Neural progenitor cell (in vitro differentiated cells): ENCODE results near the gene AGO3. TPM values are rescaled to one million over a fixed set of nuclear protein-coding genes. Genes with fewer than 3 reads are reported as not detected.
A peak's percentile ranks its signal among the peaks of the same experiment; 100 is the strongest.

ENCODE experiments used
- DNase-seq: peaks from one replicate; pipeline ENCODE4 v3.0.0-alpha.2; 2016; ENCODE audit warnings: low spot score
- H2AFZ ChIP-seq: fragments of 200-600 bp; sonication (generic); replicated peaks from 2 replicates; pipeline ENCODE4 v1.6.1; 2016; ENCODE audit warnings: antibody characterized with exemption
- H3F3A ChIP-seq: fragments of 200-600 bp; sonication (generic); 2 replicates; pipeline ENCODE4 v1.6.1; 2016; ENCODE audit warnings: antibody characterized with exemption, low read depth
- H3K27ac ChIP-seq: fragments of 200-600 bp; sonication (generic); 2 replicates; pipeline ENCODE4 v1.5.1; 2016; ENCODE audit warnings: mild to moderate bottlenecking
- H3K27me3 ChIP-seq: fragments of 200-600 bp; sonication (generic); 2 replicates; pipeline ENCODE4 v1.6.1; 2016; ENCODE audit warnings: mild to moderate bottlenecking, moderate library complexity
- H3K36me3 ChIP-seq: fragments of 200-600 bp; sonication (generic); 2 replicates; pipeline ENCODE4 v1.5.1; 2016
- H3K4me1 ChIP-seq: fragments of 200-600 bp; sonication (generic); 2 replicates; pipeline ENCODE4 v1.6.1; 2016; ENCODE audit warnings: mixed run types
- H3K4me2 ChIP-seq: fragments of 200-600 bp; sonication (generic); 2 replicates; pipeline ENCODE4 v1.6.1; 2016
- H3K4me3 ChIP-seq: fragments of 200-600 bp; sonication (generic); 2 replicates; pipeline ENCODE4 v1.5.1; 2016
- H3K79me2 ChIP-seq: fragments of 200-600 bp; sonication (generic); 2 replicates; pipeline ENCODE4 v1.6.1; 2016; ENCODE audit warnings: low read depth
- H3K9ac ChIP-seq: fragments of 200-600 bp; sonication (generic); 2 replicates; pipeline ENCODE4 v1.6.1; 2016
- H3K9me3 ChIP-seq: fragments of 200-600 bp; sonication (generic); 2 replicates; pipeline ENCODE4 v1.5.1; 2016; ENCODE audit warnings: low read depth
- H4K20me1 ChIP-seq: fragments of 200-600 bp; sonication (generic); 2 replicates; pipeline ENCODE4 v1.6.1; 2016; ENCODE audit warnings: low read depth
- H3K27ac Mint-ChIP-seq: 3 replicates; pipeline ENCODE4 v1.8.0; 2021; ENCODE audit warnings: mixed read lengths
- H3K27me3 Mint-ChIP-seq: 2 replicates; pipeline ENCODE4 v1.8.0; 2022; ENCODE audit warnings: low read depth, mild to moderate bottlenecking, inconsistent platforms, moderate library complexity, mixed read lengths; ENCODE audit not compliant: insufficient read depth
- H3K36me3 Mint-ChIP-seq: 3 replicates; pipeline ENCODE4 v1.8.0; 2021; ENCODE audit warnings: mixed read lengths
- H3K4me1 Mint-ChIP-seq: 3 replicates; pipeline ENCODE4 v1.8.0; 2021; ENCODE audit warnings: mixed read lengths
- H3K4me3 Mint-ChIP-seq: 3 replicates; pipeline ENCODE4 v1.8.0; 2021; ENCODE audit warnings: mild to moderate bottlenecking, moderate library complexity, mixed read lengths
- H3K9me3 Mint-ChIP-seq: 3 replicates; pipeline ENCODE4 v1.8.0; 2020; ENCODE audit warnings: mixed read lengths
- CTCF ChIP-seq: fragments of 200-600 bp; sonication (generic); IDR thresholded peaks from 2 replicates; pipeline ENCODE4 v1.5.1; 2017; ENCODE audit warnings: antibody characterized with exemption, mild to moderate bottlenecking
- EZH2 ChIP-seq: fragments of 200-600 bp; sonication (generic); IDR thresholded peaks from 2 replicates; pipeline ENCODE4 v1.6.1; 2017; ENCODE audit warnings: antibody characterized with exemption, mild to moderate bottlenecking, moderate library complexity
- EZH2phosphoT487 ChIP-seq: fragments of 200-600 bp; sonication (generic); IDR thresholded peaks from 2 replicates; pipeline ENCODE4 v1.6.1; 2017; ENCODE audit warnings: antibody characterized with exemption
- total RNA-seq: library from RNA; depleted of rRNA; stranded (reverse); fragments of >200 nt; gene quantifications from 2 replicates; pipeline ENCODE4 v1.2.3, GENCODE V29; 2015; ENCODE audit warnings: low replicate concordance

The AGO3 gene
- total RNA-seq, 1 donor from 2014 or later = 45.2 TPM

DNA sequence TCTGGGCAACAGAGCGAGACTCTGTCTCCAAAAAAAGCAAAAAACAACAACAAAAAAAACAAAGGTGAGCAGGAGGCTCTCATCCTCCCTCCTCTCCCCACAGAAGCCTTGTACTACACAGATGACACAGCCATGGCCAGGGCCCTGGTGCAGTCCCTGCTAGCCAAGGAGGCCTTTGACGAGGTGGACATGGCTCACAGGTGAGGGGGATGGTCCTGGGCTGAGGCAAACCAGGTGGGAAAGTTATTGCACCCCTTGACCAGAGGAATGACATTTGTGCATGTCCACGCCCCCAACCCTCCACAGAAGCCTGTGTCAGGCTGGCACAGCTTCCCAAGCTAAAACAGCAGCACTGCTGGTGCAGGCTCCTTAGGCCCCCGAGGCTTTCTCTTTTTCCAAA, 160.2 kb downstream of the AGO3 start:
- TF ChIP-seq CTCF = no peak
- TF ChIP-seq EZH2phosphoT487 = no peak
- no peak for TF ChIP-seq EZH2

DNA sequence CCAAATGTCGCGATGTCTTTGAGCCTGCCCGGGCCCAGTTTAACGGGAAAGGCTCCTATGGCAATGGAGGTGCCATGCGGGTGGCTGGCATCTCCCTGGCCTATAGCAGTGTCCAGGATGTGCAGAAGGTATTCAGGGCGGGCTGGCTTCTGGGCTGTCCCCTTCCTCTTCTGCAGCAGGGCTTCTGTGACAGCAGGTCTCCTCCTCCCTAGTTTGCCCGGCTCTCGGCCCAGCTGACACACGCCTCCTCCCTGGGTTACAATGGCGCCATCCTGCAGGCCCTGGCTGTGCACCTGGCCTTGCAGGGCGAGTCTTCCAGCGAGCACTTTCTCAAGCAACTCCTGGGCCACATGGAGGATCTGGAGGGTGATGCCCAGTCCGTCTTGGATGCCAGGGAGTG, 160.8 kb downstream of the AGO3 start:
- TF ChIP-seq EZH2 = no peak
- Histone ChIP-seq H4K20me1 (peaks cover 10% of the 10 kb centered on the region), H3K36me3 (no peaks in the 10 kb centered on the region), H3K4me1 (peaks cover 3% of the 10 kb centered on the region), H3K9me3 (no peaks in the 10 kb centered on the region), H3K79me2 (peaks cover 22% of the 10 kb centered on the region), H3F3A (peaks cover 18% of the 10 kb centered on the region), H3K27me3 (no peaks in the 10 kb centered on the region), H3K9ac (no peak overlapping the region), H3K4me3 (no peak overlapping the region), H3K27ac (no peak overlapping the region), H2AFZ (no peak overlapping the region), H3K4me2 (no peak overlapping the region)
- H3K4me3 Mint-ChIP-seq = peak overlapping the region; percentile 67
- H3K27me3 Mint-ChIP-seq = peaks cover 3% of the 10 kb centered on the region
- DNase-seq = no peak
- no peaks in the 10 kb centered on the region for H3K9me3 Mint-ChIP-seq
- H3K27ac Mint-ChIP-seq = no peak overlapping the region
- H3K36me3 Mint-ChIP-seq = peaks cover 14% of the 10 kb centered on the region
- peaks cover 17% of the 10 kb centered on the region for H3K4me1 Mint-ChIP-seq

More for the DNA sequence above, 160.2 kb downstream of the AGO3 start:
- Histone ChIP-seq H4K20me1 (peaks cover 10% of the 10 kb centered on the region), H3K4me3 (no peak overlapping the region), H3K9ac (no peak overlapping the region), H2AFZ (no peak overlapping the region), H3K4me1 (peaks cover 3% of the 10 kb centered on the region), H3K27me3 (no peaks in the 10 kb centered on the region), H3K27ac (no peak overlapping the region), H3K9me3 (no peaks in the 10 kb centered on the region), H3K4me2 (no peak overlapping the region), H3K36me3 (no peaks in the 10 kb centered on the region), H3K79me2 (peaks cover 22% of the 10 kb centered on the region), H3F3A (peaks cover 12% of the 10 kb centered on the region)
- Mint-ChIP-seq H3K9me3 (peaks cover 2% of the 10 kb centered on the region), H3K4me1 (peaks cover 23% of the 10 kb centered on the region), H3K27me3 (peaks cover 3% of the 10 kb centered on the region), H3K36me3 (peaks cover 17% of the 10 kb centered on the region), H3K4me3 (no peak overlapping the region), H3K27ac (no peak overlapping the region)
- DNase-seq = no peak

- no peak for DNase-seq
- Histone ChIP-seq H3K79me2 (peaks cover 22% of the 10 kb centered on the region), H4K20me1 (peaks cover 10% of the 10 kb centered on the region), H3K4me2 (no peak overlapping the region), H3K27ac (no peak overlapping the region), H3K9ac (no peak overlapping the region), H3K9me3 (no peaks in the 10 kb centered on the region), H3K36me3 (no peaks in the 10 kb centered on the region), H3K4me3 (no peak overlapping the region), H2AFZ (no peak overlapping the region), H3K4me1 (peaks cover 3% of the 10 kb centered on the region), H3F3A (peaks cover 20% of the 10 kb centered on the region), H3K27me3 (no peaks in the 10 kb centered on the region)
- Mint-ChIP-seq H3K4me3 (no peak overlapping the region), H3K4me1 (peaks cover 13% of the 10 kb centered on the region), H3K36me3 (peaks cover 13% of the 10 kb centered on the region), H3K27me3 (peaks cover 2% of the 10 kb centered on the region), H3K27ac (peak overlapping the region; percentile 76), H3K9me3 (no peaks in the 10 kb centered on the region)
- TF ChIP-seq EZH2phosphoT487 = no peak
- TF ChIP-seq CTCF = no peak
- no peak for TF ChIP-seq EZH2
Observed at GRCh38 chr1:36092166-36092797, 161.4 kb downstream of the AGO3 start.

DNA sequence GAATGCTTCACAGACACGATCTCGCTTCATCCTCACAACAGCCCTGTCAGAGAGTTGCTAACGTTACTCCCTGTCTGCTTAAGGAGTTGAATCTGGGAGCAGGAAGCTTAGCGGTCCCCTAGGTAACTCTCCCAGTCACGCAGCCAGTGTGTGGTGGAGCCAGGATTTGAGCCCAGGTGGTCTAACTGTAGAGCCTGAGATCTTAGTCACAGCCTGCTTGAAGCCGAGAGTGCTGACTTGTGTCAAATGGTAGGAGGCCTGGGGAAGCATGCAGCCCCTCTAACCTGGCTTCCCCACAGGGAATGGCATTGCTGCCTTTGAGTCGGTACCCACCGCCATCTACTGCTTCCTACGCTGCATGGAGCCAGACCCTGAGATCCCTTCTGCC, 161.9 kb downstream of the AGO3 start:
- H3K9ac ChIP-seq = no peak overlapping the region
- H4K20me1 ChIP-seq = peaks cover 10% of the 10 kb centered on the region
- TF ChIP-seq EZH2phosphoT487 = no peak
- no peak for TF ChIP-seq EZH2
- no peak for TF ChIP-seq CTCF
- H3K4me2 ChIP-seq = no peak overlapping the region
- H3K27me3 ChIP-seq = no peaks in the 10 kb centered on the region
- H3K36me3 Mint-ChIP-seq = peaks cover 13% of the 10 kb centered on the region
- DNase-seq = no peak
- no peak overlapping the region for H3K4me3 ChIP-seq
- peaks cover 22% of the 10 kb centered on the region for H3K79me2 ChIP-seq
- H3F3A ChIP-seq = peaks cover 20% of the 10 kb centered on the region
- H3K9me3 ChIP-seq = no peaks in the 10 kb centered on the region
- H3K4me1 Mint-ChIP-seq = peaks cover 13% of the 10 kb centered on the region
- H3K27me3 Mint-ChIP-seq = peaks cover 2% of the 10 kb centered on the region
- no peak overlapping the region for H3K27ac Mint-ChIP-seq
- H3K27ac ChIP-seq = no peak overlapping the region
- H3K9me3 Mint-ChIP-seq = no peaks in the 10 kb centered on the region
- no peak overlapping the region for H3K4me3 Mint-ChIP-seq
- H3K4me1 ChIP-seq = peaks cover 3% of the 10 kb centered on the region
- no peaks in the 10 kb centered on the region for H3K36me3 ChIP-seq
- H2AFZ ChIP-seq = no peak overlapping the region
